HepG2 (cell line): ENCODE data around the gene HEXIM1. TPM values are rescaled to one million over a fixed set of nuclear protein-coding genes. Genes with fewer than 3 reads are reported as not detected.

ENCODE experiments used
- AGO1 ChIP-seq: fragments of 200-400 bp; formaldehyde crosslinking; IDR thresholded peaks from 2 replicates; pipeline ENCODE4 v1.6.1; 2017; ENCODE audit warnings: mild to moderate bottlenecking, low read depth, low read length, moderate library complexity; ENCODE audit not compliant: poor library complexity, severe bottlenecking
- ARID5B ChIP-seq: IDR thresholded peaks from 2 replicates; pipeline ENCODE4 v1.4.0; 2020; ENCODE audit warnings: mild to moderate bottlenecking, missing genetic modification reagents
- ASH2L ChIP-seq: fragments of 300-600, 200-600 bp; sonication (generic); IDR thresholded peaks from 2 replicates; pipeline ENCODE4 v1.7.0; 2017; ENCODE audit warnings: low read depth, mild to moderate bottlenecking, moderate library complexity, mixed read lengths, low read length; ENCODE audit not compliant: insufficient read length
- CREB3 ChIP-seq: sonication (generic); formaldehyde crosslinking; IDR thresholded peaks from 2 replicates; pipeline ENCODE4 v1.5.0; 2020; ENCODE audit warnings: missing genetic modification reagents
- CREM ChIP-seq, 2 experiments: sonication (generic) in 1 of 2; formaldehyde crosslinking in 1 of 2; IDR thresholded peaks; 2 replicates each; pipeline versions ENCODE4 v1.4.0 to v1.6.1; 2016 to 2020; ENCODE audit warnings: antibody characterized with exemption in 1 of 2, mild to moderate bottlenecking in 1 of 2, missing genetic modification reagents in 1 of 2
- DNMT1 ChIP-seq: sonication (generic); formaldehyde crosslinking; IDR thresholded peaks from 2 replicates; pipeline ENCODE4 v1.5.1; 2020; ENCODE audit warnings: mild to moderate bottlenecking, missing genetic modification reagents
- EHMT2 ChIP-seq: fragments of 200-600 bp; sonication (generic); IDR thresholded peaks from 2 replicates; pipeline ENCODE4 v1.7.0; 2017; ENCODE audit warnings: antibody characterized with exemption, low read depth, low read length, borderline replicate concordance
- FOXJ3 ChIP-seq: sonication (generic); formaldehyde crosslinking; IDR thresholded peaks from 2 replicates; pipeline ENCODE4 v1.4.0; 2020; ENCODE audit warnings: missing genetic modification reagents, mild to moderate bottlenecking, borderline replicate concordance
- HDAC2 ChIP-seq: sonication (generic); formaldehyde crosslinking; IDR thresholded peaks from 2 replicates; pipeline ENCODE4 v1.4.0; 2020; ENCODE audit warnings: missing genetic modification reagents
- HOXA3 ChIP-seq: sonication (generic); formaldehyde crosslinking; IDR thresholded peaks from 2 replicates; pipeline ENCODE4 v1.5.0; 2020; ENCODE audit warnings: missing genetic modification reagents
- MTF2 ChIP-seq: sonication (generic); formaldehyde crosslinking; IDR thresholded peaks from 2 replicates; pipeline ENCODE4 v1.5.0; 2020; ENCODE audit warnings: missing genetic modification reagents, borderline replicate concordance
- MXD1 ChIP-seq: sonication (generic); formaldehyde crosslinking; IDR thresholded peaks from 2 replicates; pipeline ENCODE4 v1.4.0; 2020; ENCODE audit warnings: mild to moderate bottlenecking, missing genetic modification reagents
- MXD3 ChIP-seq: IDR thresholded peaks from 2 replicates; pipeline ENCODE4 v1.6.1; 2016; ENCODE audit warnings: mild to moderate bottlenecking, missing biosample characterization, missing genetic modification reagents
- NBN ChIP-seq: fragments of 450-650 bp; conservative IDR thresholded peaks from 2 replicates; pipeline ENCODE4 v1.6.1; 2017
- ZFP36 ChIP-seq: fragments of 150-350 bp; IDR thresholded peaks from 2 replicates; pipeline ENCODE4 v1.6.1; 2018; ENCODE audit warnings: borderline replicate concordance, low read length, low read depth; ENCODE audit not compliant: partially characterized antibody
- ZNF20 ChIP-seq: sonication (generic); formaldehyde crosslinking; IDR thresholded peaks from 2 replicates; pipeline ENCODE4 v1.4.0; 2020; ENCODE audit warnings: mild to moderate bottlenecking, moderate library complexity, missing genetic modification reagents
- ZNF276 ChIP-seq: sonication (generic); formaldehyde crosslinking; IDR thresholded peaks from 2 replicates; pipeline ENCODE4 v1.4.0; 2020; ENCODE audit warnings: mild to moderate bottlenecking, low read depth, missing genetic modification reagents
- ZNF549 ChIP-seq: sonication (generic); formaldehyde crosslinking; IDR thresholded peaks from 2 replicates; pipeline ENCODE4 v1.5.0; 2020; ENCODE audit warnings: missing genetic modification reagents
- ZNF790 ChIP-seq: sonication (generic); formaldehyde crosslinking; IDR thresholded peaks from 2 replicates; pipeline ENCODE4 v1.8.0; 2022; ENCODE audit warnings: missing genetic modification reagents, mild to moderate bottlenecking, borderline replicate concordance
- ZSCAN31 ChIP-seq: sonication (generic); formaldehyde crosslinking; IDR thresholded peaks from 2 replicates; pipeline ENCODE4 v1.5.0; 2020; ENCODE audit warnings: low read depth, mild to moderate bottlenecking, missing genetic modification reagents
- polyA plus RNA-seq, 8 experiments: library from polyadenylated mRNA; depleted of rRNA in 3 of 8; stranded (reverse) in 7 of 8; unstranded in 1 of 8; fragments of >200 nt; fragmentation: Illumina TruSeq in 4 of 8; extraction: Trizol in 4 of 8; gene quantifications; 2 replicates each; pipeline versions ENCODE4 v1.2.1 to v1.2.3, GENCODE V29; 2011 to 2016; ENCODE audit warnings: low read depth in 4 of 8, missing spikeins in 1 of 8, mixed read lengths in 1 of 8; ENCODE audit not compliant: insufficient read depth in 1 of 8
- total RNA-seq, 5 experiments: library from RNA; depleted of rRNA; stranded (reverse); fragments of >200 nt; fragmentation: Illumina TruSeq; extraction: Trizol; gene quantifications; 2 replicates each; pipeline ENCODE4 v1.2.3, GENCODE V29; 2016; ENCODE audit warnings: low read depth in 1 of 5

Gene HEXIM1
- total and polyA plus RNA-seq, 2 of the 13 experiments (the other 11 are each of a cell fraction or from before 2014, with no cell fraction given), result 10.5 to 16.6 TPM

GRCh38 chr17:45171338-45172231 lies 23.3 kb downstream of the HEXIM1 start (continued):
- TF ChIP-seq ARID5B (CRISPR knock-in tag) (peak; percentile 86), NBN (no peak), ASH2L (peak; percentile 85), ZSCAN31 (CRISPR knock-in tag) (peak; percentile 85; the same call in 1 of the 2 replicates), MXD3 (CRISPR knock-in tag) (0 out of 2 replicates have a peak, but pooled peaks have one; percentile 14), DNMT1 (CRISPR knock-in tag) (0 out of 2 replicates have a peak, but pooled peaks have one; percentile 13), HOXA3 (CRISPR knock-in tag) (peak; percentile 59), ZNF276 (CRISPR knock-in tag) (no peak), CREM (IDR thresholded peaks at IDR 0.05) (peak; percentile 65; the same call in 1 of the 2 replicates), CREM (CRISPR knock-in tag; IDR thresholded peaks at IDR 0.05) (no peak), ZFP36 (no peak), ZNF790 (CRISPR knock-in tag) (peak; percentile 80; the same call in 1 of the 2 replicates), ZNF20 (CRISPR knock-in tag) (no peak), AGO1 (peak; percentile 67), ZNF549 (CRISPR knock-in tag) (no peak), EHMT2 (no peak), MTF2 (CRISPR knock-in tag) (0 out of 2 replicates have a peak, but pooled peaks have one; percentile 44), MXD1 (no peak), HDAC2 (peak; percentile 83), CREB3 (CRISPR knock-in tag) (no peak), FOXJ3 (CRISPR knock-in tag) (no peak)
